Measurements from ENCODE around the gene PGM2L1. TPM values are rescaled to one million over a fixed set of nuclear protein-coding genes. Genes with fewer than 3 reads are reported as not detected.
"Not testable (repeated sequence)": the region's sequence is repeated elsewhere in the genome, so short reads cannot be mapped to it uniquely, and the experiment has no call there.

PGM2L1 gene
- total and polyA plus RNA-seq, 2 of the 4 experiments (the other 2 are of a cell fraction) = 0.72 to 1.8 TPM

DNA sequence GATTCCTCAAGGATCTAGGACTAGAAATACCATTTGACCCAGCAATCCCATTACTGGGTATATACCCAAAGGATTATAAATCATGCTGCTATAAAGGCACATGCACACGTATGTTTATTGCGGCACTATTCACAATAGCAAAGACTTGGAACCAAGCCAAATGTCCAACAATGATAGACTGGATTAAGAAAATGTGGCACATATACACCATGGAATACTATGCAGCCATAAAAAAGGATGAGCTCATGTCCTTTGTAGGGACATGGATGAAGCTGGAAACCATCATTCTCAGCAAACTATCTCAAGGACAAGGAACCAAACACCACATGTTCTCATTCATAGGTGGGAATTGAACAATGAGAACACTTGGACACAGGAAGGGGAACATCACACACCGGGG is 32.4 kb downstream of the PGM2L1 start:
- H3K36me3 ChIP-seq (ENCODE audit: control insufficient read depth, insufficient read depth, low read length); ATAC-seq (ENCODE audit: low read depth); H3K23ac ChIP-seq (ENCODE audit: low read depth, low read length); H3K79me1 ChIP-seq (ENCODE audit: low read depth in 1 of 2, low read length in 2 of 2); intact Hi-C loops (cut with micrococcal nuclease); H2BK5ac ChIP-seq (ENCODE audit: low read depth, low read length, poor library complexity, severe bottlenecking); H4K20me1 ChIP-seq (ENCODE audit: insufficient read depth, low read length); in situ Hi-C loops (cut with MboI; ENCODE audit: low sequenced_read_pairs); H2AFZ ChIP-seq (replicated peaks; ENCODE audit: low read length, poor library complexity); H3K4me2 ChIP-seq (ENCODE audit: low read depth, low read length); H2AK5ac ChIP-seq (ENCODE audit: low read depth, low read length); BruUV-seq (replicated peaks); H3K27me3 ChIP-seq (ENCODE audit: control insufficient read depth, insufficient read depth, low read length); H3K4ac ChIP-seq (ENCODE audit: low read depth, low read length); H3K56ac ChIP-seq (ENCODE audit: extremely low read depth, insufficient read depth, low read length); CTCF ChIA-PET; H3K9me1 ChIP-seq (ENCODE audit: insufficient read depth, low read length); H2BK120ac ChIP-seq (ENCODE audit: low read depth, low read length); H3K14ac ChIP-seq (replicated peaks; ENCODE audit: low read depth, low read length); DNase-seq; POLR2A ChIA-PET (ENCODE audit: unreplicated experiment); H3K27ac ChIP-seq (ENCODE audit: insufficient read depth, low read length); H3K9ac ChIP-seq (ENCODE audit: low read depth, low read length); H2BK20ac ChIP-seq (ENCODE audit: low read depth, low read length); H4K8ac ChIP-seq (ENCODE audit: low read depth in 2 of 2, low read length in 2 of 2); H2BK15ac ChIP-seq (ENCODE audit: low read depth, low read length); H2AK9ac ChIP-seq (replicated peaks; ENCODE audit: low read depth, low read length, poor library complexity); H3K4me3 ChIP-seq (ENCODE audit: insufficient read depth, low read depth, low read length); H4K91ac ChIP-seq (ENCODE audit: insufficient read depth, low read depth, low read length); H3K9me3 ChIP-seq (ENCODE audit: control insufficient read depth, insufficient read depth, low read length); H3K18ac ChIP-seq (ENCODE audit: low read depth, low read length); H3K4me1 ChIP-seq (ENCODE audit: control insufficient read depth, insufficient read depth, low read length); H4K5ac ChIP-seq (ENCODE audit: low read depth, low read length); dilution Hi-C loops (cut with HindIII; ENCODE audit: low sequenced_read_pairs, unreplicated experiment): not testable (repeated sequence)
- no CpG with 5 or more reads among the region's 3 CpGs for WGBS, 2 experiments (ENCODE audit: extremely low coverage in 2 of 2, insufficient read length in 1 of 2)
